GM19035 (cell line): ENCODE results near the gene SCAPER.

Experiments used
- ATAC-seq: cut with Tn5 transposase; IDR thresholded peaks from one replicate; pipeline ENCODE4 v1.9.1; 2021; ENCODE audit not compliant: unreplicated experiment

The SCAPER gene

DNA sequence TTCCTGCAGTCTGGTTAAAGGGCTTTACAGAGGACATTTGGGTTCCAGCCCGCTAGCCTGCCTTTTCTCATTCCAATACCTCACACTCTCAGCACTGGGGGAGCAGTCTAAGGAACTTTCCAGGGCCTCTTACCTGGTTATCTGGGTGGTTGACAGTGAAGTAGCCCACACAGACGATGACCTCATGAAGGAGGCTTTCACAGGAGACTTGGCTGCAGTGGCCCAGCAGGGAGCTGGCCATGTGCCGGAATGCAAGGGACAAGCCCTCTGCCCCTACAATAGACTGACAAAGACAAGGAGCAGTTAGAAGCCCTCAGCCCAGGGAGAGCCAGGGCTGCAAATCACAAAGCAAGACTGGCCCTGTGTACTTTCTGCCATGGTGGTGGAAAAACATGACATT lies 529.1 kb downstream of the SCAPER start:
- no peak for ATAC-seq

GRCh38 chr15:76368122-76368621 lies 537.0 kb downstream of the SCAPER start:
- no peak for ATAC-seq

GRCh38 chr15:76366714-76367113 lies 538.4 kb downstream of the SCAPER start:
- no peak for ATAC-seq

- ATAC-seq: no peak
Observed at GRCh38 chr15:76363251-76363650, 541.9 kb downstream of the SCAPER start.

GRCh38 chr15:76360416-76360815 lies 544.7 kb downstream of the SCAPER start:
- no peak for ATAC-seq

DNA sequence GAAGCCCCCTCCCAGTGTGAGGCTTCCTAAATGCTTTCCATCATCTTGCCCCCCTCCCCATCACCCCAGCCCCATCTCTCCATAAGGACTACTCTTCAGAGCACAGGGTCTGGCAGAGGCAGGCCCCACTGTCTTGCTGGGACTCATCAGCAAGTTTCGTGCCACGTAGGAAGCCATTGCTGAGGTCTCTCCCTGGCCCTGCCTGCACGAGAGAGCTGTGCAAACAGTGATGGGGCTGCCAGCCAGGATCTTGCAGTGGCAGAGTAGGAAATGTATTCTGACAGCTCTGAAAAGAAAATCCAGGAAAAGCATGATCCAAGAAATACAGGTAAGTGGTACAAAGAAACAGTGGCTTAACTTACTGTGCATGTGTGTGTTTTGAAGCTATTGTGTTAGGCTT lies 546.0 kb downstream of the SCAPER start:
- no peak for ATAC-seq

DNA sequence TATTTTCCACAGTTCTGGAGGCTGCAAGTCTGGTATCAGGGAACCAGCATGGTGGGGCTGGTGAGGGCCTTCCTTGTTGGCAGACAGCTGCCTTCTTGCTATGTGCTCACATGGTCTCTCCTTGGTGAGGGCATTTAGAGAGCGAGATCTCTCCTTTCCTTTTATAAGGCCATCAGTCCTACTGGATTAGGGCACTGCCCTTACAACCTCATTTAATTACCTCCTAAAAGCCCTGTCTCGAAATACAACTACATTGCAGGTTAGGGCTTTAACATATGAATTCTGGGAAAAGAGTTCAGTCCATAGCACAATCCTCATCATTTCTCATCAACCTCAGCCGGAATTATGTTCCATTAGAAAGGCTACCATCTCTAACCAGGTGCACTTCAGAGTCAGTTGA lies 546.7 kb downstream of the SCAPER start:
- no peak for ATAC-seq

DNA sequence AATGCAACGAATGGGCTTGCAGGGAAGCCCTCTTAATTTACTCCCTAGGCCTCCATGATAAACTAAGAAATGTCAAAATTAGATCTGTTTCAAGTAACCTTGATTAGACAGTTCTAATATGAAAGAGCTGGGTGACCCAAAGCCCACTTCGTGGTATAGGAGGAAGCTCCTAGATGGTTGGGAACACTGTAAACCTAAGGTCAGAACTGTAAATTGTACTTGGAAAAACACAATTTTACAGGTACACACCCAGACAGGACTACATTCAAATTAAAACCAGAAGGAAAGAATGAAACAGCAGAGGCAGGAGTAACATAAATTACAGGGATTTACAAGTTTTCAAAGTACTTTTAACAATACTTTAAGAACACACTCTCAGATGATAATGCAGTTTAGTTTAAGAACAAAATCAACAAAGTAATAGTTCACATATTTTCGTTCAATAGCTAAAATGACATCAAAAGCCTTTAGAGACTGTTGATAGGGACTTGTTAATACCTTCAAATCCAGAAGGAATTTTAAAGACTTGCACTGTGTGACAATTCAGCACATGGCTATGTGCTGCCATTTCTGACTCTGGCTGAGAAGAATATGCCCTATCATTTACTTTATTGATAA lies 550.2 kb downstream of the SCAPER start:
- no peak for ATAC-seq

DNA sequence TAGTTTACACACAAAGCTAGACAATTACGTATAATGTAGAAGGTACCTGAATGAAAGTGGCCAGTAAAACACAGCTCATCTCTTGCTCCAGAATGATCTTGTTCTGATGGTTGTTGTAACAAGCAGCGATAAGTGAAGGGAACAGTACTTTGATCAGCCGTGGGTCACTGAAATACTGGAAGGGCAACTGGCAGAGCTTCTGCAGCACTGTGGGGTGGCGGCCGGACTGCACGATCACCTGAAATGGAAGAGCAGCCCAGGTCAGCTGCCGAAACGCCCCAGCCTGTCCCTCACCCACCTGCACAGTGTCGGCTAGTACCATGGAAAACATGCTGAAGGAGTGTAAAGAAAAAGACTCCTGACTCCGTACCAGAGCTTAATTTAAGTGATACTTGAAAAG lies 551.2 kb downstream of the SCAPER start:
- no peak for ATAC-seq

DNA sequence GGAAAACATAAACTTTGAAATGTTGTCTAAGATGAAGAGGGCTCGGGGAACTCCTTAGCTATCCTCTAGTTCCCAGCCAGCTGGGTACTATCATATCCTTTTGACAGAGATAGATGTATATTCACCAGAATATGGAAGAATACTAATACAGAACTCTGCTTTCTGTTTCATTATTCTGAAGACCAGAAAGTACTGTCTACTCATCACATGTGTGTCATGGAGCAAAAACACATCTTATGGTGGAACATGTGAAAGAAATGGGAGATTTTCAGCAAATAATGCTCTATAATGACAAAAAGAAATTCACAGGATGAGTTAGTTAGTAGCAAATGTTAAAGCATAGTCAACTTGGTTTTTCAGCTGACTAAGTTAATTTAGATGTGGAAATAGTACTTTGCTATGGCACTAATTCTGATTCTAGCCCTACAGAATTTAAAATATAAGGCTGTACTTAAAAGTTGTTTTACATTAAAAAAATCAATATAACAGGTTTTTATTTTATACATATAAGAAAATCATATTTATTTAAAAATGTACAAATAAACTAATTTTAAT lies 552.0 kb downstream of the SCAPER start:
- ATAC-seq: no peak

GRCh38 chr15:76349301-76350070 lies 555.7 kb downstream of the SCAPER start:
- ATAC-seq: no peak

DNA sequence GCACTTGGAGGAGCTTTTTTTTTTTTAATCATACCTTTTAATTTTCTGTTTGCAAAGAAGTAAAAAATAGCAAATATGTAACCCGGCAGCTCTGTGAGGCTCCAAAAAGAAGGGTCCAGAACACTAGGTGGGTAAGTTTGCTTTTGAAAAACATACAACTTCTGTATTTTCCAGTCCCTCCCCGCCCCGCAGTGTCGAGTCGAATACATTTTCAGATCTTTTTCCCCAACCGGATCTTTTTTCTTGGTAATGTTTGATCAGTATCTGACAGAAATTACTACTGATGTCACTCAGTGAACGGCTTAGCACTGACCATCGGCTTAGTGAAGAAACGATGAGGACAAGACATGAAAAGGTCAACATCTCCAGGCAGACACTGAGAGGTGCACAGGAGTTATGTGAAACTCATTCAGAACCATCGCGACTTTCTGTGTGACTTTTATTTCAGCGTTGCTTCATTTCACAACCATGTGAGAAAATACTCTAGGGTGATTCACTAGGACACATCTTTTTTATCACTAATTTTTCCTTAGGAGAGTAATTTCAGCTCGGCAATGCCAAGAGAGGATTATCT lies 557.6 kb downstream of the SCAPER start:
- no peak for ATAC-seq

- ATAC-seq: no peak
Observed at GRCh38 chr15:76346669-76347481, 558.3 kb downstream of the SCAPER start.

- ATAC-seq: no peak
Observed at GRCh38 chr15:76345880-76346668, 559.1 kb downstream of the SCAPER start.

GRCh38 chr15:76345583-76345879 lies 559.6 kb downstream of the SCAPER start:
- ATAC-seq: no peak

DNA sequence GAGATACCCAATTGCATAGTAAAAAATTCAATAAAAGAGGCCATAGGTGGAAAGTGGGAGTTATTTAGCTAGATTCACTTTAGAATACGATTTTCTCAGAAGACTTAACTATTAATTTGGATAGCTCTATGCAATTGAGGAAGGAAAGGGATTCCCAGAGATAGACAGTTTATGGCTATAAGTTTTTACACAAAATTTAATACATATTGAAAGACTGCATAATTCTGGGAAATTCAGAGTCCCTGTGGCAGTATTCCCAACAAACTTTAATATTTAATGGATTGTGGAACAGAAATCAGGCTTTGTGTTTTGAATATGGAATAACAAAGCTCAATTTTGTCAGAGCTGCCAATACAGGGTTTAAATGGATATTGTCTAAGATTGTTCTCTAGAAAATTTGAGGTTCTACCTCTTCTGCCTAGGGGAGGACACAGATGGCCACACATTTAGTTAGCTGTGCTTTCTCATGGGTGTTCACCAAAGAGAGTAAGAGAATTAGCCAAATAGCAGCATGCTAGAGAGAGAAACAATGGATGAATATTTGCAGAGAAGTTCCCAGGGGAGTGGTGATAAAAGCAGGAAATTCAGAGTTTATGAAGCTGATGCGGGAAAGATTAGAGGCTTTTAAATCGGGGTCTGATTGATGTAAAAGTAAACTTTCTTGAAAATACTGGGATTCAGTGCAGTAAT lies 560.1 kb downstream of the SCAPER start:
- no peak for ATAC-seq

- no peak for ATAC-seq
Observed at GRCh38 chr15:76343313-76343996, 561.7 kb downstream of the SCAPER start.

DNA sequence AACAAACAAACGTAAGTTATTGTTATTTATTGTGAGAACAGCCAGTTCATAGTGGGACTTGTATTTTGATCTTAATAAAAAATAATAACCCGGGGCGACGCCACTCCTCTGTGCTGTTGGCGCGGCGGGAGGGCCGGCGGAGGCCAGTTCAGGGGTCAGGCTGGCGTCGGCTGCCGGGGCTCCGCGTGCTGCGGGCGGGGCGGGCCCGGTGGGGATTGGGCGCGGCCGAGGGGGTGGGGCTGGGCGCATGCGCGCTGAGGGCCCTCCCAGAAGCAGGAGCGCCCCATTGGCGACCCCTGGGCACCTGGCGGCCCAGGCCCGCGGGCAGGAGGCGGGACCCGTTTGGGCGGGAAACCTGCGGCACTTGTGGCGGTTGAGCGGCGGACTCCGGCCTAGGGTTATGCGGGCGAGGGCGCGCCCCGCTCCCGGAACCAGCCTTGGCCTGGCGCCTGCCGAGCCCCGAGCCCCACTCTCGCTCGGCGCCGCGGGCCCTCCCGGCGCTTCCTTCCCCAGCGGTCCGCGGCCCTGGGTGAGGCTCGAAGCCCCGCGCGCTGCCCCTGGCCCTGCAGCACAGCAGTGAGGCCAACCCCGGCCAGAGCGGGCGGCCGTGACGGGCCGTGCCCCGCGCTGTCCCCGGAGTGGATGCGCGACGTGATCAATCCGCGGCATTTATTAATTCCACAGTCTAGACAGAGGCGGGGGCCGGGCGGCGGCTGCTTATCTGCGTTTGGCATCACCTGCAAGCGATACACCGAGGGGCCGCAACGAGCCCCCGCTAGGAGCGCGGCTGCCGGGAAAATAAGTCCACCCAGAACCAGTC lies 562.5 kb downstream of the SCAPER start:
- ATAC-seq: no peak

- ATAC-seq: no peak
Observed at GRCh38 chr15:76342058-76342381, 563.1 kb downstream of the SCAPER start.
